Activated CD4-positive, alpha-beta T cell treated with anti-CD3 and anti-CD28 coated beads for 36 hours (primary cell): Measurements from ENCODE around the gene KCNMB1. TPM values are rescaled to one million over a fixed set of nuclear protein-coding genes. Genes with fewer than 3 reads are reported as not detected.
A peak's percentile ranks its signal among the peaks of the same experiment; 100 is the strongest.

Experiments
- ATAC-seq: fragments of 200-7000 bp; cut with Tn5 transposase; one replicate; pipeline ENCODE4 v1.10.0; 2021; ENCODE audit warnings: mild to moderate bottlenecking, moderate library complexity
- CTCF ChIA-PET: fragments of 350-600 bp; sonication (Branson Sonifier 250); formaldehyde crosslinking; loops from one replicate; lab custom pipeline; 2021; ENCODE audit warnings: antibody characterized with exemption; lab: Charles Lee
- POLR2A ChIA-PET: fragments of 350-600 bp; sonication (Branson Sonifier 250); formaldehyde crosslinking; loops from one replicate; lab custom pipeline; 2021; ENCODE audit warnings: antibody characterized with exemption, inconsistent platforms; lab: Charles Lee
- DNase-seq: peaks from one replicate; pipeline ENCODE4 v3.0.0-alpha.2; 2020
- H3K27ac Mint-ChIP-seq: one replicate; pipeline ENCODE4 v1.8.0; 2021; ENCODE audit warnings: mixed read lengths
- H3K27me3 Mint-ChIP-seq: one replicate; pipeline ENCODE4 v1.8.0; 2021; ENCODE audit warnings: mixed read lengths
- H3K36me3 Mint-ChIP-seq: one replicate; pipeline ENCODE4 v1.8.0; 2021; ENCODE audit warnings: low read depth, mixed read lengths
- H3K4me1 Mint-ChIP-seq: one replicate; pipeline ENCODE4 v1.8.0; 2021; ENCODE audit warnings: mixed read lengths
- H3K4me3 Mint-ChIP-seq: one replicate; pipeline ENCODE4 v1.8.0; 2021; ENCODE audit warnings: mild to moderate bottlenecking, moderate library complexity, mixed read lengths
- H3K9me3 Mint-ChIP-seq: one replicate; pipeline ENCODE4 v1.8.0; 2021; ENCODE audit warnings: low read depth, mixed read lengths
- intact Hi-C, 2 experiments: fragments of 100-400 bp; cut with DNase I in 1 of 2; cut with micrococcal nuclease in 1 of 2; formaldehyde crosslinking; loops; one replicate each; pipeline versions ENCODE4 v1.14.2 to v1.15.1; 2022 to 2024; cut with DNase I, micrococcal nuclease
- total RNA-seq, 2 experiments: library from RNA; stranded (reverse); gene quantifications; one replicate each; pipeline ENCODE4 v1.2.3, GENCODE V29; 2021

KCNMB1 gene
- total RNA-seq, 2 experiments from 2014 or later = not detected

- ATAC-seq = no peak
- peaks cover 51% of the 10 kb centered on the region for H3K4me1 Mint-ChIP-seq
Measured at GRCh38 chr5:170330568-170331054, 58.6 kb downstream of the KCNMB1 start.

GRCh38 chr5:170329524-170329923 lies 59.6 kb downstream of the KCNMB1 start:
- intact Hi-C loops = no loop called here
- H3K27me3 Mint-ChIP-seq = no peaks in the 10 kb centered on the region
- peaks cover under 1% of the 10 kb centered on the region for H3K9me3 Mint-ChIP-seq
- no peak for DNase-seq
- peaks cover 47% of the 10 kb centered on the region for H3K4me1 Mint-ChIP-seq
- no peak overlapping the region for H3K27ac Mint-ChIP-seq
- ATAC-seq = no peak
- ChIA-PET CTCF (interaction anchor here (1.6 to 7.3 kb wide), 4 partner anchors 15 to 63 kb away, joined by 8 to 85 read pairs (median 24); partner anchors contain the start of gene LCP2), POLR2A (no interaction called here)
- no peaks in the 10 kb centered on the region for H3K36me3 Mint-ChIP-seq
- no peak overlapping the region for H3K4me3 Mint-ChIP-seq

More at GRCh38 chr5:170330568-170331054, 58.6 kb downstream of the KCNMB1 start:
- Mint-ChIP-seq H3K9me3 (no peaks in the 10 kb centered on the region), H3K27ac (no peak overlapping the region), H3K36me3 (no peaks in the 10 kb centered on the region), H3K27me3 (no peaks in the 10 kb centered on the region), H3K4me3 (no peak overlapping the region)
- intact Hi-C loops = loop anchor here (1.0 to 10.0 kb wide), 12 partner anchors 17 to 1854 kb away; partner anchors contain the start of genes LCP2 (in 1 of the 2), NPM1 (in 1 of the 2) and STK10 (in 1 of the 2)
- CTCF ChIA-PET = interaction anchor here (0.6 to 7.3 kb wide), 17 partner anchors 8 to 1095 kb away, joined by 3 to 85 read pairs (median 5); partner anchors contain the start of gene LCP2
- POLR2A ChIA-PET = interaction anchor here (0.6 to 4.2 kb wide), 10 partner anchors 17 to 64 kb away, joined by 3 to 52 read pairs (median 4); partner anchors contain the start of gene LCP2
- peak; percentile 57 for DNase-seq

GRCh38 chr5:170327829-170328228 lies 61.3 kb downstream of the KCNMB1 start:
- ChIA-PET CTCF (interaction anchor here (0.6 to 5.5 kb wide), 7 partner anchors 11 to 61 kb away, joined by 3 to 39 read pairs (median 5); no protein-coding TSS in a partner anchor), POLR2A (no interaction called here)
- DNase-seq (no peak), ATAC-seq (no peak)
- no peaks in the 10 kb centered on the region for H3K27me3 Mint-ChIP-seq
- no peaks in the 10 kb centered on the region for H3K36me3 Mint-ChIP-seq
- peaks cover 2% of the 10 kb centered on the region for H3K9me3 Mint-ChIP-seq
- no peak overlapping the region for H3K4me3 Mint-ChIP-seq
- H3K27ac Mint-ChIP-seq = no peak overlapping the region
- intact Hi-C loops = no loop called here
- H3K4me1 Mint-ChIP-seq = peaks cover 36% of the 10 kb centered on the region

GRCh38 chr5:170327168-170327567 lies 62.0 kb downstream of the KCNMB1 start:
- Mint-ChIP-seq H3K9me3 (peaks cover 2% of the 10 kb centered on the region), H3K27me3 (no peaks in the 10 kb centered on the region), H3K4me3 (no peak overlapping the region), H3K27ac (no peak overlapping the region), H3K36me3 (no peaks in the 10 kb centered on the region), H3K4me1 (peaks cover 29% of the 10 kb centered on the region)
- ChIA-PET CTCF (interaction anchor here (0.8 to 5.5 kb wide), 8 partner anchors 10 to 61 kb away, joined by 3 to 39 read pairs (median 4); no protein-coding TSS in a partner anchor), POLR2A (no interaction called here)
- intact Hi-C loops = no loop called here
- ATAC-seq = no peak
- no peak for DNase-seq

Other genes starting within 250 kb of the KCNMB1 start
- not detected for gene C5orf58, start 156.4 kb downstream of the KCNMB1 start, total RNA-seq
- 100 to 1,000 TPM; 173 to 232 TPM for gene LCP2, start 91.6 kb downstream of the KCNMB1 start, total RNA-seq
- gene KCNIP1, start 114.7 kb upstream of the KCNMB1 start, total RNA-seq = not detected